Embryonic facial prominence (tissue), 1 donor: ENCODE measurements around the gene TXNDC5.

Experiments used
- DNase-seq: peaks from one replicate; pipeline ENCODE4 v3.0.0-alpha.2; 2016; ENCODE audit errors: extremely low spot score

TXNDC5 gene

DNA sequence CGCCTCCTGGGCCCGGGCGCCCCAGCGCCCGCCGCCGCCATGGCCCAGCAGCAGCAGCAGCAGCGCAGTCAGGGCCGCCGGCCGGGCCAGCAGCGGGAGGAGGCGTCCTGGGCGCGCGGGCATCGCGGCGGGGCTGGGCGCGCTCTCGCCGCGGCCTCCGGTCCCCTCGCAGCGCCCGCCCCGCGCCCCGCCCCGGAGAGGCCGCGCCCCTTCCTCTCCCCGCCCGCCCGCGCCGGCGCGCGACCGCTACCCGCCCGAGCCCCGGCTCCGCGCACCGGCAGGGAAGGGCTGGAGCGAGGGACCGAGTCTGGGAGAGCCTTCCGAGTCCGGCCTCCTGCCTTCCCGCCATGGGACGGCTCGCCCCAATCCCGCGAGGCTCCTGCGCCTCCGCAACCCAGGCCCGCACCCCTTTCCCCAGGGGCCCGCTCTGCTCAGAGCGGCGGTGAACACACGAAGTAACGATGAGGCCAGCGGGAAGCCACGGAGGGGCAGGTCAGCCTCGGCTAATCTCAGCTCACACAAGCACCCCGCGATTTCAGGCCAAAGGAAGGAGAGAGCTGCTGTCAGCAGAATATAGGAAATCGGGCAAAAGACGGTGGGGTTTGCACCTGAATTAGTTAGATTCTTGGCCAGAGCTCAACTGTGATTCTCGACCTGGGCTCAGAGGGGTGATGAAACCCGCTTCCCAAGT is at the start of gene TXNDC5:
Gene TXNDC5, minus strand, starts transcription at position 135 of the 691 bp plus-strand sequence. Its CDS starts 12 bp downstream, at position 123.
- DNase-seq: peak; percentile 45

DNA sequence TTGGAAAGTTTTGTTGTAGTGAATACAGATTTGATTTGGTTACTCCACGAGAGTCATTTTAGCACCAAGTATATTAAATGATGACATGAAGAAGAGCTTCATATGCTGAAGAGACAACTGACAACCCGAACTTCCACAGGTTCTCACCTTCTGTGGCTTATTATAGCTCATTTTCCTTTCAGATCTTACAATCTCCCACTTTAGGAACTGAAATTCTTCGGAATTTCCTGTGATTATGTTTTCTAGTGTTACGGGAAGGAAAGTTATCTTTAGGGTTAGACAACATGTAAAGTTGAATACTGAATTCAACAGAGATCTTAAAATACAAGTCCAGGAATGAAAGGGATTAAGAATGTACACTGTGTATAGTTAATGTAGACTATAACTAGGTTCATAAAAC is 49.6 kb upstream of the TXNDC5 start:
- peak; percentile 1 for DNase-seq

DNA sequence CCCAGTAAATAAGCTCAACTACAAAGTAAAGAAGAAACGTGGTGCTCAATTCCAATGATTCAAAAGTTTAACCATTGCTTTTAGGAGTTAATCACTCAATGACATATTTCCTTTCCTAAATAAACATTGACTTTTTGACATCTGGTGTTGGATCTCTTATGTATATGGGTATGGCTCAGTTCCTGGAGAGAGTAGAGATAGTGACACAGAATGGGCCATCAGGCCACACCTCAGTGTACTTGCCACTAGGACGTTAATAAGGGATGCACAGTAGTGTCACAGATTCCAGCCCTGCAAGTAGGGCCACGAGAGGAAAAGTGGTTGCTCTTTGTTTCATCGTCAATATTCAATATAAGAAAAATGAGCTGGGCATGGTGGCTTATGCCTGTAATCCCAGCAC is 48.9 kb upstream of the TXNDC5 start:
- no peak for DNase-seq

DNA sequence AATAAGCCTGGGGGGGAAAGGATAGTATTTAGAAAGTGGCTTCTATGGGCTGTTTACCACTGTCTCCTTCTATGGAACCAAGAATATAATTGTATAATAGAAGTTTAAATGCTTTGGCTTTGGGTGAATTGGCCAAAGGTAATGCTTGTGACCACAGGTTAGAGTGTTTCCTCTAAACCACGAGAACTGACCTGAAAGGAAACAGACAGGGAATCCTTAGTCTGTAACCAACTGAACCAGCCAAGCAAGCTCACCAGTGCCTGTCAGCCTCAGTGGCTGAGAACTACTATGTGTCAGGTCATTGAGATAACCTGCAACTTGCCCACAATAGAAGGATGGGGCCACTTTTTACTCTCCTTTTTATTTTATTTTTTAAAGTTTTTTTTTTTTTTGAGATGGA is 47.9 kb upstream of the TXNDC5 start:
- no peak for DNase-seq

DNA sequence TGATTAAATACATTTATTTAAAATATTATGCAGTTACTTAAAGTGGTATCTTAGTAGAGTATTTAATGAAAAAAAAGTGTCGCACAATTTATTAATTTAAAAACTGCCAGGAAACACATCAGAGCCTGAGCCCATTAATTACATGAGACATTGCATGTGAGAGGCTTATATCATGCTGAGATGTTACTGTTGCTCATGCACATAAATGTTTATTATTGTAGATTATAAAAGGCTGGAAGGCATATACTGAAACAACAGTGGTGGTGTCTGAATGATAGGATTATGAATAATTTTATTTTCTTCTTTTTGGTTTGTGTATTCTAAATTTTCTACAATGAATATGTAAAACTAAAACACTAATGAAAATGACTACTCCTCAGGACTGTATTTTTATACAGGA is 45.7 kb upstream of the TXNDC5 start:
- no peak for DNase-seq

DNA sequence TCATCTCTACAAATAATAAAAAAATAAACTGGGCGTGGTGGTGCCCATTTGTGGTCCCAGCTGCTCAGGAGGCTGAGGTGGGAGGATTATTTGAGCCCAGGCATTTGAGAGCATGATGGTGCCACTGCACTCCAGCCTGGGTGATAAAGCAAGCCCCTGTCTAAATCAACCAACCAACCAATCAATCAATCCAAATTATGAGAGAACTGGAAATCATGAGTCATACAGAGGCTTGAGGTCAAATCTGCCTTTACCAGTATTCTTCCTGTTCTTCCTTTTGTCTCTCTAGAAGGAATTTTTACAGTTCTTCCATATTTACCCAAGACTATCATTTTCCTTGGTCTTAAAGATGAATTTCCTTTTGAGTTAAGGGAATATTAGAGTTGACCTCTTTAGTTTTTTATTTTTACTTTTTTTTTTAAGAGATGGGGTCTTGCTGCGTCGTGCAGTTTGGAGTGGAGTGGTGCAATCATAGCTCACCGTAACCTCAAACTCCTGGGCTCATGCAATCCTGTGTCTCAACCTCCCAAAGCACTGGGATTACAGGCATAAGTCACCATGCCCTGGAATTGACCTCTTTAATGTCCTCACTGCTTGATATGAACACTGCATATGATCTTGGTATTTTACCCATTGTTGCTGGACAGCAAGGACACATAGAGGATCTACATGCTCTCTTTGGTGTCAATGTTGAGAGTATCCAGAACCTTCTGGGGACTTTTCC is 44.1 kb upstream of the TXNDC5 start:
- DNase-seq: no peak

DNA sequence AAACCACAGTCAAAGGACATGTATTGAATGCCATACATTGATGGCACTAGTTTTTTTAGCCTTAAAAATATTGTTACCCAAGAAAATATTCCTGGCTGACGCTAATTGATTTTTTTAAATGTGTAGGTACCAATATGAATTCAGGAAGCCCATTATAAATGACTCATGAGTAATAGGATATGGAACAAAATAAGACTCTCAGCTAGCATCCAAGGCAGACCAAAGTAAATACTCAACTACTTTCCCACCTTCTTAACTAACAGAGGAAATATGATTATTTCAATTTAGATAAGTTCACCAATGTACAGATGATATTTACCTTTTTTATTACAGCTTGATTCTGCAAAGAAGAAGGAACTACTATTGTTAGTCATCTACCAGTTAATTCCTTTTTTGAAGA is 43.2 kb upstream of the TXNDC5 start:
- DNase-seq: no peak

DNA sequence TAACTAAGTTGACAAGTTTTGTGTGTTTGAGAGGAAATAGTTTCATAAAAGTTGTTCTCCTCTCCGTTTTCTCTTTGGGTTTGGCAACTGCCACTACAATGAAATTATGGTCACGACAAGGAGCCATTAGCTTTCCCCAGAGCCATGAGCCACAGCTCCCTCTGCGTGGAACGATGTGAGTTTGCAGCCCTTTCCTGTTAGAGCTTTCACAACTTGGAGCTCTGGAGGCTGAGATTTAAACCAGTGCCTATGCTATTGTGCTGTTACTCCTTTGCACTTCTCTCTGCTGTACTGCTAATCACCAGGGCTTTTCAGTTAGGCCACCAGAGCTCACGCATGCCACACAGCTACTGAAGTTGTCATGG is 29.3 kb upstream of the TXNDC5 start:
- DNase-seq: no peak

DNA sequence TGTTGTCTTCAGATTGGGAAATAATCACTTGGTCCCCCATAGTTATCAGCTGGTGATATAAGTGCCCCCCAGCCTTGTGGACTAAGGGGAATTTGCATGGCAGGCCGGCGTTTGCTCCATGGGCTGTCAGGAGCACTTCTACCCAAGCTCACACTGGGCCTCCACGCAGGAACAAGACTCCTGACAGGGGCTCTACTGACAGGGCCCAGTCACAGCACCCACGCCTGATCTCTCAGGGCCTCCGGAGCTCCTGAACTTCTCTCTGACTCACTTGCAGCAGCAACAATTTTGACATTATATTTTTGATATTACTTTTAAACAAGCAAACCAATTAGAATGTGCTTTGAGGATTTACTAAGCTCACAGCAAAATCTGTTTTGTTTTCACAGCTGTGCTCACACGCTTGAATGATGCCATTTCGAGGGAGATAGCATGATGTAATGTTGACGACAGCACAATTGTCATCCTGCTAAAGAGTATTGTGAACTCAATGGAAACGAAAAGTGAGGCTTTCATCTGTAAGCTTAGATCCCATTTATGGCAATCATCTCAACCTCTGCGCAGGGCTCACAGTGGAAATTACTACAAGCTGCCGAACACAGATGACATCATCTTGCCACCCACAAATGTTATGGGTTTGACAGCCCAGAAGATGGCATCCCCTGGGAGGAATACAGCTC is 28.7 kb upstream of the TXNDC5 start:
- DNase-seq: no peak

DNA sequence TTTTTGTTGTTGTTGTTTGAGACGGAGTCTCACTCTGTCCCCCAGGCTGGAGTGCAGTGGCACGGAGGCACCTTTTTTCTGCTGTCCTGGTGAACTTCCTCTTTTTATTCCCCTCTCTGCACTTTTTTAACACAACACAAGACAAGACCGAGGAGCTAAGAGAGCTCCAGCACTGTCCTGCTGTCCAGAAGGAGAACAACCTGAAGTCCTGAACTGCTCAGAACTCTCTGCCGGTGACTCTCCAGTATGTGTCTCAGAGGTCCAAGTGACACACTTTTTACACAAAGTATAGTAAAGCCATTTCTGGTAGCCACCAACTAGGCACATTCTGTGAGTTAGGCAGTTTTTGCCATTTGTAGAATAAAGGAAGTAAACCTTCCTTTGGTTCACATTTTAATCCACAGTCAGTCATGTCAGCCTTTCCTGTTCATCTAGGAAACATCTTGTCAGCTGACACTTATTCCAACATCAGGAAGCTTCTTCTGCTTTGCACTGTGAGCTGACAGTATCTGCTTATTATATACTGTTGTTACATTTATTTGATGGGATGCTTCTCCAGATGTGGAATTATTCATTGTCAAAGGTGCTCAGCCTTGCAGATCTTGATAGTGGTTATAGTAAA is 28.1 kb upstream of the TXNDC5 start:
- DNase-seq: no peak

DNA sequence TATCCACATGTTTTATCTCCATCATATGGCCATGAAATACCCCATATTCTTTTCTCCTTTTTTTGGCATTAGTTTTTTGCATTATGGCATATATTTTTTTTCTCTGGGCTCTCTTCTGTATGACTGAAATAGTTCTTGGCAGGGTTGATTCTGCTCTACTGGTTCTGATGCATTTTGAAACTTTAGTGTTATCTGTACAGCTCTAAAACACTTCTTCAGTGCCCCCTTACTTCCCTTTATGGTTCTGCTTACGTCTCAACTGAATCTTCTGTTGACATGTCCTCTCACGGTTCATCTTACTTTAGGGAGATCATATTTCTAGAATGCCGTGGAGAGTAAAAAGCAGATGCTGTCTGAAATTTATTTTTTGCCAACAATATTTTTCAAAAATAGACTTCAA is 23.2 kb upstream of the TXNDC5 start:
- no peak for DNase-seq

DNA sequence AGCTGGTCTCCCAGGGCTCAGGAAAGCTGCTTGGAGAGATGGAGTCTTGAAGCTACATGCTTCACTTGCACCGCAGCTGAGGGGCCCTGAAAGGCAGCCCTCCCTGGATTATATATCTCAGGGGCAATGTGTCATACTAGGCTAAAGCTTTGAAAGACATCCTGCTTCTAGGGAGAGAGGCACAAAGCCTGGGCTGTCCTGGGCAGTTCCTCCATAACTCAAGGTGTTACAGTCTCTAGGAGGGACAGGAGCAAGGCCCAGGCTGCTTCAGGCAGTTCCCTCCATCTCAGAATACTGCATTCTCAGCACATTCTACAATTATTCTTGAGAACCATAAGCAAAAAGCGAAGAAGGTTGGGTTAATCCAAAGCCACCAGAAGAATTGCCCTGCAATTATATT is 22.0 kb upstream of the TXNDC5 start:
- DNase-seq: no peak

DNA sequence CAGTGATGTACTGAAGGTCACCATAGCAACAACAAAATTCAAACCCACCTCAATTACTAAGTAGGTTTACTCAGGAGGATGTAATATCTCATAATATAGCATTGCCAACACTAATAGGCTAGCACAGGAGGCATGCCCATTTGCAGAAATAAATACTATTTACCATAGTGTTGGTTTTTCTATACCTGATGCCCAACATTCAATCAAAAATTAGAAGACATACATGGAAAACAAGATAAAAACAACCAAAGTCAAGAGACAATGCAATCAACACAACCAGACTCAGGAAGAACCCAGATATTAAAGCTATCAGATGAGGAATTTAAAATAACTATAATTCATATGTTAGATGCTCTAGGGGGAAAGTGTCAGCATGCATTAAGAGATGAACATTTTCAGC is 14.3 kb upstream of the TXNDC5 start:
- DNase-seq: no peak

DNA sequence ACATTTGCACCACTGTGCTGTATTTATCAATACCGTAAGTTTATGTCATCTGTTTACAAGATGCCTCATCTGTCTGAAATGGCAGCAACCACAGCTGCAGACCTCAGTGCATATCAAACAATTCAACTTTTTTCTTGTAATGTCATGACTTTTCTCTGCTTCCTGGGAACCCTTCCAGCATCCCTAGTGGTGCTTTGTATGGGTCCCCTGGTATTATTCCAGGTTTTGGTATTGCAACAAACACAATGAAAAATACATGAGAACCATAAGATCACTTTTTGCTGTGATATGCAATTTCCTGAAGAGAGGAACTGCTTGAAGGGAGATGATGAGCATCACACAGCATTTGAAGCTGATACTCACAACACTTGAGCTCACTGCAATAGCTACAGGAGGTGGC is 12.0 kb upstream of the TXNDC5 start:
- DNase-seq: no peak

DNA sequence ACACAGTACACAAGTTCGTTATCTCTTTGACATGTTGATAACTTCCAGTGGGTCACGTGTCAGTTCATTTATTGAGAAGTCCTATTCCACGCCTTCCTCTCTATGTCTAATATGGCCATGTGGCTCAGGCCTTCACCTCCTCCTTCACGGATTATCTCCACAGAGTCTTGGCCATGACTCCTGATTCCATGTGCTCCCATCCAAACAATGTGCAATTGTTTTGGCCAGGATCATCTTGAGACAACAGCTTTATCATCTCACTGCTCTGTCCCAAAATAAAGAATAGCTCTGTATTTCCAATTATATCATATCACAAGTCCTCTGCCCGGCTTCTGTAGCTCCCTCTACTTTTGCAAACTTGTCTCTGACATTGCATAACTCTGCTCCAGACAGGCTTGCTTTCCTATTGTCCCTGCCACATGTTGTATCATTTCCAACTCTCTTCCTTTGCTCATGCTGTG is 11.1 kb upstream of the TXNDC5 start:
- no peak for DNase-seq

DNA sequence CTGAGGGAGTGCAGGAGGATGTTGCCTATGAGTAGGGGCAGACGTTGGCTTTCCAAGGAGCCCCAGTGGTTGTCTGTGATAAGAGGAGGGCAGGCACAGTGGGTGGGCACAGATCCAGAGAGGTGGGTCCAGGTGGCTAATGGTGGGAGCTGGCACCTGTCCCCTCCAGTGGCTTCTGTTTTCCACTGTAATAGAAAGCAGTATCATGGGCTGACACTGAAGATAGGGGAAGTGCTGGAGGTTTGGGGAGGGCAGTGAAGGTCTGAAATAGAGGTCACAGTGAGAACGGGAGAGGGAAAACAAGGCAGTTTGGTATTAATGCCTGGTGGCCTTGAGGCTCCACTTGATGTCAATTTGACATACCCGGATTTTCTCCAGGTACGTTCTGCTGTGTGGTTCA is 10.5 kb upstream of the TXNDC5 start:
- no peak for DNase-seq

DNA sequence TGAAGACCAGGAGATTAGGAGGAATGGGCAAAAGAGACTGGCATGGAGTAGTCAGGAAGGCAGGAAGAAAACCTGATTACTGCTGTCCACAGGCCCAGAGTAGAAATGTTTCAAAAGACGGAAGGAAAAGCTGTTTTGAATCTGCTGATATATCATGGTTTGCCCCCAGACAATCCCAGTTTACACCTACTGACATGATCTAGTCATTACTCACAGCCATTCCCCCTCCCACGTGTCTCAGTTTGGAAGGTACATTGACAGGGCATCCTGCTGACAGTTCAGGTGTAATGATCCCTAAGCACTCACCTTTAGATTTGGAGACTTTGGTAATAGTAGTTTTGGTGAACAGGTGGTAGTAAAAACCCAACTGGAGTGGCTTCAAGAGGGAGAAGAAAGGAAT is 9.8 kb upstream of the TXNDC5 start:
- no peak for DNase-seq

DNA sequence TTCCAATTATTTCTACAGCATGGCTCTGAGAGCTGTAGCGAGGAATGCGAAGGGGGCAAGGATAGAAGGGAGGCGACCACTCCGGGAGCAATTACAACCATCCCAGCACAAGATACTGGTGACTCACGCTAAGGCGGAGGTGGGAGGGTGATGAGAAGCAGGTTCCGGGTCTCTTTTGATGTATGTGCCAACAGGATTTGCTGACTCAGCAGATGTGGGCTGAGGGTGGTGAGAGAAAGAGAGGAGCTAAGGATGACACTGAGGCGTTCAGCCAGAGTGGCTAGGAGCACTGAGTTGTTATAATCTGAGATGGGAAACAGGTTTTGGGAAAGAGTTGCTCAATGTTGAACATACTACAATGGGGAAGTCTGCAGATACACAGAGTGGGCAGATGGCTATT is 9.3 kb upstream of the TXNDC5 start:
- no peak for DNase-seq

DNA sequence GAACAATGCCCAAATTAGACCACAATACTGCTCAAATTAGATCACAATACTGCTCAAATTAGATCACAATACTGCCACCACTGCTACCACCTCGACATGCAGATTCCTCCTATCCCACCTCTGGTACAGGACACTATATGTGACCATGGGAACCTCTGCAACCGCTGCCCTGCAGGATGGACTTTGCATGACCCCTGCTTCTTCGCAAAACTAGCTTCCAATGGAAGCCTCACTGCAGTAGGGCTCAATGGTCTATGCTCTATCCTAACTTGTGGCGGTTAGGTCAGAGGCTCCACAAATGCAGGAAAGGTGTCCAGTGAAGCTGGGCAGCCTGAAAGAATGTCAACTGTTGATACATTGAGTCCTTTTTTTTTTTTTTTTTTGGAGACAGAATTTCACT is 7.8 kb upstream of the TXNDC5 start:
- no peak for DNase-seq

DNA sequence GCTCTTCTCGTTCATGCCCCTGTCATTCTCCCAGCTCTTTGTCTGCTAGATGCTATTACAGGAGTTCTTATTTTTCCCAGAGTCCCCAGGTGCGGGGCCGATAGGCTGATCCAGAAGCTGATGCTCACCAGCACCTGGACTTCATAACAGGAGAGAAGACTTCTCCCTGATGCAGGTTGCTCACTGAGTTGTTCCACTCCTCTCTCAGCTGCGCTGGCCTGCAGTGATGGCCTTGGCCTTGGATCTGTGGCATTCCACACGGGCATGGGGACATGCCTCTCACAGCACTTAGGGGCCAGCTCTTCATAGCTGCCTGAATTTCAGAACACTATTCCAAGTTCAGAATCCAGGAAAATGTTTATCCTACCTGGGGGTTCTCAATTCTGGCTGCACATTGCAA is 7.1 kb upstream of the TXNDC5 start:
- DNase-seq: no peak

DNA sequence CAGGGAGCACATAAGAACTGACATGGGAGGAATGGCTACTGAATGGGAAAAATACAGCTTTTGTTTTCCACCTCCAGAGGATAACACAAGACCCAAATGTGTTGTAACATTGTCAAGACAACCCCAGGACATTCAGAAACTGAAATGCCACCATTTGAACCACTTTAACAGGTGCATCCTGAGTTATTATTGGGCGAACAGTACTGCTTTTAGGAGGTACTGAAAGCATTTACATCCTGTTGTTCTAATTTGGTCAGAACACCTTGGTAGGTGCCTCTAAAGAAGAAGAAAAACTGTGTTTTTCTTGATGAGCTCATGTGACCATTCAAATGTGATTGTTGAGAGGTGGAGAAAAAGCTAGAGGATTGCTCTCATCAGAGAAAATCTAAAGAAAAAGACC is 6.4 kb upstream of the TXNDC5 start:
- no peak for DNase-seq

DNA sequence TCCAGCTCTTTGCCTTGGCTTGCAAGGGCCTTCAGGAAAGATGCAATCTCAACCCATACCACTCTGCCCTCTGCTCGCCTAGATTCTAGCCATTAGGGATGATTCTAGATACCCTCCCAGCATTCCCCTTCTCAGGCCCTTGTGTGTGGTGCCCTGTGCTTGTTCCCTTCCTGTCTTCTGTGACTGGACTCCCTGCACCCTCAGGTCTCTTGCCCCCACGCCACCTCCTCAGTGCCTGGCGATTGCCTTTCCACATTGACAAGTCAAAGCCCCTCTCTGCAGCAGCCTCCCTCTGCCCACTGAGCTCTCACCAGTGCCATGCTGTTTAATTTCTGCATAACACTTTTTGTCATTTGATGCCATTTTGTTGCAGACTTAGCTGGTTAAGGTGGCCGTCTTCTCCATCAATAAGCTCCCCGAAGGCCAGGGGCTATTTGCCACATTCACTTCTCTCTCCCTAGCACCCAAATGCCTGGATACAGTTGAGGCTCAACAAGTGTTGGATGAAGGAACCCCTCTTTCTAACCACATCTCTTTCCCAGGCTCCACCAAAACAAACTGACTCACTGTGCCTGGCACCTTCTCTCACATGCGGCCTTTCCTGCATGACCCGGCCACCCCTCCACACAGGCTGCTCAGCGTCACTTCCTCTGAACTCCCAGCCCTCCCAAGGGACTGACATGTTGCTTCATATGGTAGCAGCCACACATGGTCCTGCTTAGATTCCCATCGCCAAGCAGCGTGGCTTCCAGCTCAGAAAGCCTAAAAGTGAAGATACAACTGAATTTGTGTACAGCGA is 4.6 kb upstream of the TXNDC5 start:
- no peak for DNase-seq
